Raji (cell line): ENCODE results near the gene USP17L30.
"Not testable (repeated sequence)": the region's sequence is repeated elsewhere in the genome, so short reads cannot be mapped to it uniquely, and the experiment has no call there.

Source experiments
- POLR2A ChIP-seq: IDR thresholded peaks from 2 replicates; pipeline ENCODE4 v1.6.1; 2011; ENCODE audit warnings: low read depth, low read length, control low read depth; ENCODE audit not compliant: insufficient read depth

Gene USP17L30

GRCh38 chr4:9362829-9363228 is at the start of gene USP17L30:
Gene USP17L30 (plus strand): TSS chr4:9363129. CDS start chr4:9363129, 0 bp downstream.
- TF ChIP-seq POLR2A: not testable (repeated sequence)

GRCh38 chr4:9324865-9325264 is 38.1 kb upstream of the USP17L30 start, which contains the start of gene USP17L24:
Gene USP17L24 (plus strand): TSS chr4:9325165. CDS start chr4:9325165, 0 bp downstream.
- TF ChIP-seq POLR2A: not testable (repeated sequence)

- TF ChIP-seq POLR2A: not testable (repeated sequence)
Measured at GRCh38 chr4:9329611-9330010, 33.3 kb upstream of the USP17L30 start, which contains the start of gene USP17L25. Gene USP17L25 (plus strand): TSS chr4:9329911. CDS start chr4:9329911, 0 bp downstream.

GRCh38 chr4:9334358-9334757 is 28.6 kb upstream of the USP17L30 start, which contains the start of gene USP17L26:
Gene USP17L26 (plus strand): TSS chr4:9334658. CDS start chr4:9334658, 0 bp downstream.
- TF ChIP-seq POLR2A: not testable (repeated sequence)

- not testable (repeated sequence) for TF ChIP-seq POLR2A
Measured at GRCh38 chr4:9339103-9339502, 23.8 kb upstream of the USP17L30 start, which contains the start of gene USP17L5. Gene USP17L5 (plus strand): TSS chr4:9339403. CDS start chr4:9339403, 0 bp downstream.

- not testable (repeated sequence) for TF ChIP-seq POLR2A
Measured at GRCh38 chr4:9343848-9344247, 19.1 kb upstream of the USP17L30 start, which contains the start of gene USP17L27. Gene USP17L27 (plus strand): TSS chr4:9344148. CDS start chr4:9344148, 0 bp downstream.

GRCh38 chr4:9348593-9348992 is 14.3 kb upstream of the USP17L30 start, which contains the start of gene USP17L28:
Gene USP17L28 (plus strand): TSS chr4:9348893. CDS start chr4:9348893, 0 bp downstream.
- not testable (repeated sequence) for TF ChIP-seq POLR2A

GRCh38 chr4:9353338-9353737 is 9.6 kb upstream of the USP17L30 start, which contains the start of gene USP17L29:
Gene USP17L29 (plus strand): TSS chr4:9353638. CDS start chr4:9353638, 0 bp downstream.
- not testable (repeated sequence) for TF ChIP-seq POLR2A

GRCh38 chr4:9384126-9384525 is 21.2 kb downstream of the USP17L30 start:
- TF ChIP-seq POLR2A: no peak

- TF ChIP-seq POLR2A: no peak
Measured at GRCh38 chr4:9409793-9410192, 46.9 kb downstream of the USP17L30 start.
